Adipocyte (in vitro differentiated cells): ENCODE data around the gene MARCHF10.
"Not testable (repeated sequence)": the region's sequence is repeated elsewhere in the genome, so short reads cannot be mapped to it uniquely, and the experiment has no call there.

Source experiments
- DNase-seq: peaks from one replicate; pipeline ENCODE4 v3.0.0-alpha.2; 2015; ENCODE audit warnings: low read depth
- H3K27me3 ChIP-seq: replicated peaks from 2 replicates; pipeline ENCODE4 v1.7.0; 2013; ENCODE audit warnings: mild to moderate bottlenecking, low read length, moderate library complexity; ENCODE audit not compliant: control insufficient read depth, insufficient read depth
- H3K36me3 ChIP-seq: 2 replicates; pipeline ENCODE4 v1.7.0; 2013; ENCODE audit warnings: low read length, mild to moderate bottlenecking, moderate library complexity; ENCODE audit not compliant: control insufficient read depth, insufficient read depth, severe bottlenecking
- H3K4me1 ChIP-seq: 2 replicates; pipeline ENCODE4 v1.7.0; 2013; ENCODE audit warnings: mild to moderate bottlenecking, low read length, moderate library complexity; ENCODE audit not compliant: control insufficient read depth, insufficient read depth
- H3K4me3 ChIP-seq: 2 replicates; pipeline ENCODE4 v1.7.0; 2013; ENCODE audit warnings: mild to moderate bottlenecking, low read length, moderate library complexity
- H3K9ac ChIP-seq: 2 replicates; pipeline ENCODE4 v1.7.0; 2013; ENCODE audit warnings: mild to moderate bottlenecking, low read length, moderate library complexity
- H3K9me3 ChIP-seq: 2 replicates; pipeline ENCODE4 v1.7.0; 2013; ENCODE audit warnings: mild to moderate bottlenecking, low read length, moderate library complexity; ENCODE audit not compliant: control insufficient read depth

The MARCHF10 gene

GRCh38 chr17:62702746-62703260 lies 105.3 kb downstream of the MARCHF10 start:
- Histone ChIP-seq H3K27me3 (no peaks in the 10 kb centered on the region), H3K9me3 (peaks cover 6% of the 10 kb centered on the region), H3K36me3 (no peaks in the 10 kb centered on the region), H3K4me3 (no peak overlapping the region), H3K4me1 (peaks cover 20% of the 10 kb centered on the region), H3K9ac (no peak overlapping the region)
- no peak for DNase-seq

- DNase-seq = no peak
- H3K36me3 ChIP-seq = no peaks in the 10 kb centered on the region
- no peak overlapping the region for H3K4me3 ChIP-seq
- H3K4me1 ChIP-seq = peaks cover 25% of the 10 kb centered on the region
- H3K9me3 ChIP-seq = no peaks in the 10 kb centered on the region
- H3K9ac ChIP-seq = no peak overlapping the region
- no peaks in the 10 kb centered on the region for H3K27me3 ChIP-seq
These were observed 106.4 kb downstream of the MARCHF10 start for GRCh38 chr17:62701706-62702085.

- Histone ChIP-seq H3K4me3 (no peak overlapping the region), H3K9me3 (no peaks in the 10 kb centered on the region), H3K36me3 (no peaks in the 10 kb centered on the region), H3K4me1 (peaks cover 28% of the 10 kb centered on the region), H3K9ac (no peak overlapping the region), H3K27me3 (no peaks in the 10 kb centered on the region)
- no peak for DNase-seq
These were observed 107.0 kb downstream of the MARCHF10 start for GRCh38 chr17:62700964-62701705.

- H3K4me3 ChIP-seq, H3K9ac ChIP-seq, H3K27me3 ChIP-seq, H3K36me3 ChIP-seq, H3K9me3 ChIP-seq, DNase-seq: not testable (repeated sequence)
- H3K4me1 ChIP-seq = peaks cover 26% of the 10 kb centered on the region
These were observed 109.7 kb downstream of the MARCHF10 start for GRCh38 chr17:62698459-62698858.

- H3K4me1 ChIP-seq = peaks cover 22% of the 10 kb centered on the region
- H3K27me3 ChIP-seq = no peaks in the 10 kb centered on the region
- no peak for DNase-seq
- no peaks in the 10 kb centered on the region for H3K9me3 ChIP-seq
- H3K4me3 ChIP-seq = no peak overlapping the region
- H3K9ac ChIP-seq = peak overlapping the region; percentile 42
- no peaks in the 10 kb centered on the region for H3K36me3 ChIP-seq
These were observed 111.2 kb downstream of the MARCHF10 start for GRCh38 chr17:62696726-62697490.

- Histone ChIP-seq H3K4me3 (no peak overlapping the region), H3K9me3 (no peaks in the 10 kb centered on the region), H3K9ac (no peak overlapping the region), H3K4me1 (peaks cover 22% of the 10 kb centered on the region), H3K36me3 (peaks cover under 1% of the 10 kb centered on the region), H3K27me3 (no peaks in the 10 kb centered on the region)
- DNase-seq = no peak
These were observed 111.9 kb downstream of the MARCHF10 start for GRCh38 chr17:62696256-62696655.

- not testable (repeated sequence) for H3K4me3 ChIP-seq, H3K9ac ChIP-seq, DNase-seq, H3K27me3 ChIP-seq, H3K9me3 ChIP-seq
- peaks cover 22% of the 10 kb centered on the region for H3K4me1 ChIP-seq
- peaks cover 11% of the 10 kb centered on the region for H3K36me3 ChIP-seq
These were observed 112.9 kb downstream of the MARCHF10 start for GRCh38 chr17:62695093-62695738.

- H3K9ac ChIP-seq = no peak overlapping the region
- H3K4me1 ChIP-seq = peaks cover 22% of the 10 kb centered on the region
- H3K27me3 ChIP-seq = no peaks in the 10 kb centered on the region
- H3K4me3 ChIP-seq = no peak overlapping the region
- H3K36me3 ChIP-seq = peaks cover 17% of the 10 kb centered on the region
- DNase-seq = no peak
- H3K9me3 ChIP-seq = no peaks in the 10 kb centered on the region
These were observed 114.3 kb downstream of the MARCHF10 start for GRCh38 chr17:62693616-62694409.

- Histone ChIP-seq H3K4me3 (no peak overlapping the region), H3K9ac (no peak overlapping the region), H3K36me3 (peaks cover 26% of the 10 kb centered on the region), H3K27me3 (no peaks in the 10 kb centered on the region), H3K9me3 (no peaks in the 10 kb centered on the region), H3K4me1 (peaks cover 22% of the 10 kb centered on the region)
- DNase-seq = peak; percentile 44
These were observed 115.2 kb downstream of the MARCHF10 start for GRCh38 chr17:62692721-62693431.

GRCh38 chr17:62692159-62692651 lies 115.9 kb downstream of the MARCHF10 start:
- Histone ChIP-seq H3K4me1 (peaks cover 20% of the 10 kb centered on the region), H3K36me3 (peaks cover 26% of the 10 kb centered on the region), H3K9ac (no peak overlapping the region), H3K27me3 (no peaks in the 10 kb centered on the region), H3K4me3 (no peak overlapping the region), H3K9me3 (no peaks in the 10 kb centered on the region)
- no peak for DNase-seq
